Loucy (cell line): ENCODE data around the gene KBTBD12.
A peak's percentile ranks its signal among the peaks of the same experiment; 100 is the strongest.
"Not testable (repeated sequence)": the region's sequence is repeated elsewhere in the genome, so short reads cannot be mapped to it uniquely, and the experiment has no call there.

Experiments
- H2AFZ ChIP-seq: fragments of 200-600 bp; sonication (generic); 2 replicates; pipeline ENCODE4 v1.6.0; 2016; ENCODE audit warnings: antibody characterized with exemption, mild to moderate bottlenecking, low read length, moderate library complexity
- H3F3A ChIP-seq: fragments of 200-600 bp; 2 replicates; pipeline ENCODE4 v1.6.0; 2016; ENCODE audit warnings: antibody characterized with exemption, low read depth, mild to moderate bottlenecking
- H3K27me3 ChIP-seq: fragments of 200-600 bp; sonication (generic); 2 replicates; pipeline ENCODE4 v1.6.1; 2014; ENCODE audit warnings: low read length, mild to moderate bottlenecking; ENCODE audit not compliant: insufficient read depth, poor library complexity, severe bottlenecking
- H3K36me3 ChIP-seq: fragments of 200-600 bp; sonication (generic); 2 replicates; pipeline ENCODE4 v1.6.1; 2016; ENCODE audit warnings: low read length; ENCODE audit not compliant: insufficient read depth
- H3K4me1 ChIP-seq: fragments of 200-600 bp; sonication (generic); 2 replicates; pipeline ENCODE4 v1.5.1; 2014; ENCODE audit warnings: low read length, mild to moderate bottlenecking; ENCODE audit not compliant: insufficient read depth, poor library complexity, severe bottlenecking
- H3K4me2 ChIP-seq: fragments of 200-600 bp; sonication (generic); 2 replicates; pipeline ENCODE4 v1.6.0; 2014; ENCODE audit warnings: antibody characterized with exemption, low read length, low read depth, mild to moderate bottlenecking; ENCODE audit not compliant: poor library complexity, severe bottlenecking
- H3K4me3 ChIP-seq: fragments of 200-600 bp; sonication (generic); 2 replicates; pipeline ENCODE4 v1.5.1; 2014; ENCODE audit warnings: low read length, mild to moderate bottlenecking, mixed read lengths; ENCODE audit not compliant: poor library complexity, severe bottlenecking
- H3K79me2 ChIP-seq: fragments of 200-600 bp; sonication (generic); 2 replicates; pipeline ENCODE4 v1.6.1; 2014; ENCODE audit warnings: low read length; ENCODE audit not compliant: insufficient read depth
- H3K9ac ChIP-seq: fragments of 200-600 bp; sonication (generic); 2 replicates; pipeline ENCODE4 v1.6.0; 2014; ENCODE audit warnings: mild to moderate bottlenecking, low read depth, low read length, moderate library complexity; ENCODE audit not compliant: poor library complexity, severe bottlenecking
- H3K9me2 ChIP-seq: fragments of 200-600 bp; sonication (generic); replicated peaks from 2 replicates; pipeline ENCODE4 v1.6.1; 2016; ENCODE audit warnings: low read depth, low read length, mixed read lengths
- H3K9me3 ChIP-seq: fragments of 200-600 bp; sonication (generic); 2 replicates; pipeline ENCODE4 v1.6.1; 2014; ENCODE audit warnings: mild to moderate bottlenecking, antibody characterized with exemption, low read length, low read depth; ENCODE audit not compliant: insufficient read depth
- H4K20me1 ChIP-seq: fragments of 200-600 bp; sonication (generic); 2 replicates; pipeline ENCODE4 v1.6.0; 2014; ENCODE audit warnings: antibody characterized with exemption, low read length, mild to moderate bottlenecking; ENCODE audit not compliant: insufficient read depth, poor library complexity, severe bottlenecking
- CTCF ChIP-seq: fragments of 200-600 bp; sonication (generic); conservative IDR thresholded peaks from 2 replicates; pipeline ENCODE4 v1.5.1; 2014; ENCODE audit warnings: mild to moderate bottlenecking, antibody characterized with exemption, low read length
- EZH2phosphoT487 ChIP-seq: fragments of 200-600 bp; IDR thresholded peaks from 2 replicates; pipeline ENCODE4 v1.6.1; 2018; ENCODE audit warnings: antibody characterized with exemption, mild to moderate bottlenecking, moderate library complexity, borderline replicate concordance

Gene KBTBD12

DNA sequence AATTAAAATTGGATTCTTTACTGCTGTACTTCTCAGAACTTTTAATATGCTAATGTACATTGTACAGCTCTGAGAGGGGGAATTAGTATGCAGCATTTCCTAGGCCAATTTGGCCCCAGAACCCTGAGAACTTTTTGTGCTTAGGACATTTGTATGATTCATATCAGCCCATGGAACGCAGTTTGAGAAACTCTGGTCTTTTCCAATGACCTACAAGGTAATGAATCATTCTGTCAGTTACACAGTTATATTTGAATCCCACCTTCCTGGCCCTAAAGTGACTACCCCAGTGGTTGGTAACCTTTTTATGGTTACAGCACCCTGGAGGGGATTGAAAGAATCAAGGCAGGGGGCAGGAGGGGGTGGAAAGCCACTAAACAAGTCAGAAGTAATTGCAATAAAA lies 25.6 kb upstream of the KBTBD12 start:
- Histone ChIP-seq H3K27me3 (no peaks in the 10 kb centered on the region), H3K9me2 (no peaks in the 10 kb centered on the region), H3K9ac (no peak overlapping the region), H3K4me2 (no peak overlapping the region), H3K4me3 (no peak overlapping the region), H3K4me1 (peaks cover 43% of the 10 kb centered on the region), H3K36me3 (no peaks in the 10 kb centered on the region), H2AFZ (no peak overlapping the region), H3K79me2 (no peaks in the 10 kb centered on the region), H3K9me3 (no peaks in the 10 kb centered on the region), H3F3A (no peaks in the 10 kb centered on the region), H4K20me1 (no peaks in the 10 kb centered on the region)
- no peak for TF ChIP-seq EZH2phosphoT487
- no peak for TF ChIP-seq CTCF

GRCh38 chr3:127889976-127890650 lies 24.9 kb upstream of the KBTBD12 start:
- no peak overlapping the region for H2AFZ ChIP-seq
- no peaks in the 10 kb centered on the region for H4K20me1 ChIP-seq
- H3K9me3 ChIP-seq = no peaks in the 10 kb centered on the region
- no peak overlapping the region for H3K4me2 ChIP-seq
- H3K36me3 ChIP-seq = no peaks in the 10 kb centered on the region
- H3K4me1 ChIP-seq = peaks cover 43% of the 10 kb centered on the region
- H3K79me2 ChIP-seq = no peaks in the 10 kb centered on the region
- no peaks in the 10 kb centered on the region for H3K9me2 ChIP-seq
- TF ChIP-seq EZH2phosphoT487 (no peak), CTCF (peak; percentile 37)
- H3K9ac ChIP-seq = no peak overlapping the region
- H3K4me3 ChIP-seq = no peak overlapping the region
- no peaks in the 10 kb centered on the region for H3F3A ChIP-seq
- H3K27me3 ChIP-seq = no peaks in the 10 kb centered on the region

DNA sequence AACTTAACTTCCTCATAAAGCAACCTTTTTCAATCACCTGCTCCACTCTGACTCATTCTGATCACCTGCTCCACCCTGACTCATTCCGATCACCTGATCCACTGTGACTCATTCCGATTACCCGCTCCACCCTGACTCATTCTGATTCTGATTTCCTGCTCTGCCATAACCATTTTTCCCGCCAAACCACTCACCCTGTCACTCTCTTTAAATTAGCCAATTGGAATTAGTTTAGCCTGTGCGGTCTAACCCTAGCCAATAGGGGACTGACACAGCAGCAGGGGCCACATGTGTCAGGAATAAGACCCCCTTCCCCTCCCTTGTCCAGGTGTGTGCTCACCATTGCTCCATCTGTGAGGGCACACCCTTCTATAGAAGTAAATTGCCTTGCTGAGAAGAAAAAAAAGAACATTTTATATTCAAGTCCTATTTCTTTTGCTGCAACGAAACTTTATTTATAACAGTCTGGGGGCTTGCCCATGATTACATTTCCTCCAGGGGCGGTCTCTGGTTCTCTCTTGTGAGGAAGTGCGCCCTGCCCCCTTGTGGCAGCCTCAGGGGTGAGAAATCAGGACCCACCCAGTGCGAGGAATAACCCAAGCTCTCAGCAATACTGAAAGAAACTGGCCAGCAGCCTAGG lies 24.3 kb upstream of the KBTBD12 start:
- not testable (repeated sequence) for H3K4me3 ChIP-seq, H3F3A ChIP-seq, H3K9me2 ChIP-seq, H2AFZ ChIP-seq, H3K9me3 ChIP-seq, H3K9ac ChIP-seq, H4K20me1 ChIP-seq, H3K4me2 ChIP-seq, H3K79me2 ChIP-seq, H3K27me3 ChIP-seq, H3K36me3 ChIP-seq
- TF ChIP-seq CTCF = peak; percentile 55
- peaks cover 43% of the 10 kb centered on the region for H3K4me1 ChIP-seq
